Esophagus muscularis mucosa (tissue), 4 donors: ENCODE measurements around the gene H2AZ2. TPM values are rescaled to one million over a fixed set of nuclear protein-coding genes. Genes with fewer than 3 reads are reported as not detected.
"Not testable (repeated sequence)": the region's sequence is repeated elsewhere in the genome, so short reads cannot be mapped to it uniquely, and the experiment has no call there.

Experiments used
- DNase-seq: peaks from one replicate; pipeline ENCODE4 v3.0.0-alpha.2; 2017; ENCODE audit errors: extremely low spot score
- H3K27ac ChIP-seq, 4 donors: fragments of 200-600 bp; sonication (generic); replicated peaks in 1 of 4; 1 replicate in 3 of 4; 2 replicates in 1 of 4; pipeline ENCODE4 v1.5.1; 2016 to 2019; ENCODE audit warnings: mild to moderate bottlenecking in 1 of 4
- H3K27me3 ChIP-seq, 4 donors: fragments of 200-600 bp; sonication (generic); one replicate each; pipeline versions ENCODE4 v1.5.1 to v1.6.0; 2016 to 2019
- H3K36me3 ChIP-seq, 4 donors: fragments of 200-600 bp; sonication (generic); one replicate each; pipeline ENCODE4 v1.5.1; 2016 to 2019
- H3K4me1 ChIP-seq, 4 donors: fragments of 200-600 bp; sonication (generic); one replicate each; pipeline ENCODE4 v1.5.1; 2016 to 2019
- H3K4me3 ChIP-seq, 4 donors: fragments of 200-600 bp; sonication (generic); 1 replicate in 2 of 4; 2 replicates in 2 of 4; pipeline ENCODE4 v1.5.1; 2016 to 2019; ENCODE audit warnings: mild to moderate bottlenecking in 4 of 4, moderate library complexity in 1 of 4
- H3K9me3 ChIP-seq, 4 donors: fragments of 200-600 bp; sonication (generic); 1 replicate in 3 of 4; 2 replicates in 1 of 4; pipeline ENCODE4 v1.5.1; 2016 to 2019
- EP300 ChIP-seq: sonication (generic); formaldehyde crosslinking; IDR thresholded peaks from one replicate; pipeline ENCODE4 v1.6.1; 2017; ENCODE audit warnings: antibody characterized with exemption
- POLR2A ChIP-seq: fragments of 450-650 bp; IDR thresholded peaks from one replicate; pipeline ENCODE4 v1.6.1; 2017; ENCODE audit warnings: antibody characterized with exemption, moderate library complexity, mild to moderate bottlenecking, low read depth
- POLR2AphosphoS5 ChIP-seq, 2 donors: sonication (generic); formaldehyde crosslinking; IDR thresholded peaks; one replicate each; pipeline ENCODE4 v1.6.1; 2017; ENCODE audit warnings: antibody characterized with exemption in 2 of 2
- WGBS: methylation state at CpG from one replicate; pipeline ENCODE4 v1.1.5; 2018; 5-methylcytosine and 5-hydroxymethylcytosine counted together
- intact Hi-C: fragments of 100-400 bp; cut with DNase I; formaldehyde crosslinking; loops from one replicate; pipeline ENCODE4 v1.15.1; 2023
- total RNA-seq, 4 donors: library from RNA; depleted of rRNA; stranded (reverse); fragments of >200 nt; gene quantifications; one replicate each; pipeline versions ENCODE4 v1.1.0 to v1.2.1, GENCODE V29; 2016
- TF ChIP-seq, protein P1 (sequence below), 3 experiments: fragments of 200-600 bp in 2 of 3; fragments of 450-650 bp in 1 of 3; sonication (generic) in 2 of 3; IDR thresholded peaks; one replicate each; pipeline ENCODE4 v1.5.1; 2017 to 2019; ENCODE audit warnings: antibody characterized with exemption in 3 of 3, mild to moderate bottlenecking in 2 of 3, moderate library complexity in 1 of 3

The H2AZ2 gene
- total RNA-seq, 4 donors from 2014 or later: 175 to 227 (median 203) TPM

DNA sequence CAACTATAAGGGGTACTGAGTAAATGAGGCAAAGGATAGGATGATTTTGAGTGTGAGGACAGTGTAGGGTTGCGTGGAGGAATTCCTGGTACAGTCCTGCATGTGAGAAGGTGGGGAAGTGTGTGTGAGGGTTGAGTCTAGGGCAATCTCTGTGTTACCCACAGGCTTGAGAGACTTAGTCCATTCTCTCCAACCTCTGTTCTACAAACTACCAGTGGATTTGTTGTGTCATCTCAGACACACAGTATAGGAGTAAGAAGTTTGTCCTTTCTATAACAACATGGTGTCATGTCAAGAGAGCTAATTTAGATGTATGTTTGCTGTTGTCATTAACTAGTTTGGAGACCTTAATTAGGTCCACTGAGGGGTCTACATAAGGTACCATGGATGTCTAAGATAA, 24.9 kb upstream of the H2AZ2 start:
- H3K9me3 ChIP-seq: no peaks in the 10 kb centered on the region
- TF ChIP-seq POLR2AphosphoS5 (IDR thresholded peaks at IDR 0.05) (no peak), EP300 (no peak), POLR2A (no peak)
- TF ChIP-seq, protein P1, sequence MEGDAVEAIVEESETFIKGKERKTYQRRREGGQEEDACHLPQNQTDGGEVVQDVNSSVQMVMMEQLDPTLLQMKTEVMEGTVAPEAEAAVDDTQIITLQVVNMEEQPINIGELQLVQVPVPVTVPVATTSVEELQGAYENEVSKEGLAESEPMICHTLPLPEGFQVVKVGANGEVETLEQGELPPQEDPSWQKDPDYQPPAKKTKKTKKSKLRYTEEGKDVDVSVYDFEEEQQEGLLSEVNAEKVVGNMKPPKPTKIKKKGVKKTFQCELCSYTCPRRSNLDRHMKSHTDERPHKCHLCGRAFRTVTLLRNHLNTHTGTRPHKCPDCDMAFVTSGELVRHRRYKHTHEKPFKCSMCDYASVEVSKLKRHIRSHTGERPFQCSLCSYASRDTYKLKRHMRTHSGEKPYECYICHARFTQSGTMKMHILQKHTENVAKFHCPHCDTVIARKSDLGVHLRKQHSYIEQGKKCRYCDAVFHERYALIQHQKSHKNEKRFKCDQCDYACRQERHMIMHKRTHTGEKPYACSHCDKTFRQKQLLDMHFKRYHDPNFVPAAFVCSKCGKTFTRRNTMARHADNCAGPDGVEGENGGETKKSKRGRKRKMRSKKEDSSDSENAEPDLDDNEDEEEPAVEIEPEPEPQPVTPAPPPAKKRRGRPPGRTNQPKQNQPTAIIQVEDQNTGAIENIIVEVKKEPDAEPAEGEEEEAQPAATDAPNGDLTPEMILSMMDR (IDR thresholded peaks at IDR 0.05): no peak
- H3K36me3 ChIP-seq: no peaks in the 10 kb centered on the region
- intact Hi-C loops: loop anchor here (10.0 kb wide), 1 partner anchor 252 kb away; no protein-coding TSS in a partner anchor
- no peaks in the 10 kb centered on the region for H3K27me3 ChIP-seq
- no peak for DNase-seq
- peaks cover 2 to 10% (median 9%) of the 10 kb centered on the region in 4 donors for H3K4me1 ChIP-seq
- 96% methylated on average over 1 of the region's 1 CpG for whole genome bisulfite sequencing
- H3K4me3 ChIP-seq: no peak overlapping the region
- H3K27ac ChIP-seq: no peak overlapping the region

- not testable (repeated sequence) for H3K27me3 ChIP-seq, H3K9me3 ChIP-seq, DNase-seq, H3K4me3 ChIP-seq, H3K27ac ChIP-seq, H3K36me3 ChIP-seq
- H3K4me1 ChIP-seq: peaks cover 9 to 14% (median 13%) of the 10 kb centered on the region in 4 donors
- intact Hi-C loops: loop anchor here (10.0 kb wide), 1 partner anchor 253 kb away; no protein-coding TSS in a partner anchor
- 92% methylated on average over 18 of the region's 23 CpGs for WGBS
These were observed 24.0 kb upstream of the H2AZ2 start for GRCh38 chr7:44871918-44872317.

DNA sequence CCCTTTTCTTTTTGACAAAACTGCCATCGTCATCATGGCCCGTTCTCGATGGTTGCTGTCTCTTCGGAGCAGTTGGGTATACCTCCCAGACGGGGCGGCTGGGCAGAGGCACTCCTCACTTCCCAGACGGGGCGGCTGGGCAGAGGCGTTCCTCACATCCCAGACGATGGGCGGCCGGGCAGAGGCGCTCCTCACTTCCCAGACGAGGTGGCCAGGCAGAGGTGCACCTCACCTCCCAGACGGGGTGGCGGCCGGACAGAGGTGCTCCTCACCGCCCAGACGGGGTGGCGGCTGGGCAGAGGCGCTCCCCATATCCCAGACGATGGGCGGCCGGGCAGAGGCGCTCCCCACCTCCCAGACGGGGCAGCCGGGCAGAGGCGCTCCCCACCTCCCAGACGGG, 22.9 kb upstream of the H2AZ2 start:
- not testable (repeated sequence) for H3K27me3 ChIP-seq
- intact Hi-C loops: loop anchor here (10.0 kb wide), 1 partner anchor 254 kb away; no protein-coding TSS in a partner anchor

GRCh38 chr7:44870336-44870735, 22.4 kb upstream of the H2AZ2 start:
- not testable (repeated sequence) for H3K9me3 ChIP-seq, DNase-seq, H3K36me3 ChIP-seq, H3K4me3 ChIP-seq, H3K27ac ChIP-seq, H3K27me3 ChIP-seq
- H3K4me1 ChIP-seq: peaks cover 10 to 17% (median 15%) of the 10 kb centered on the region in 4 donors
- intact Hi-C loops: loop anchor here (10.0 kb wide), 1 partner anchor 254 kb away; no protein-coding TSS in a partner anchor
- 87% methylated on average over 3 of the region's 3 CpGs for WGBS

More for the DNA sequence above, 22.9 kb upstream of the H2AZ2 start:
- 94% methylated on average over 17 of the region's 29 CpGs for WGBS
- H3K4me3 ChIP-seq, DNase-seq, H3K36me3 ChIP-seq, H3K27ac ChIP-seq, H3K9me3 ChIP-seq: not testable (repeated sequence)
- peaks cover 10 to 17% (median 15%) of the 10 kb centered on the region in 4 donors for H3K4me1 ChIP-seq

GRCh38 chr7:44867073-44867995, 19.4 kb upstream of the H2AZ2 start:
- H3K27ac ChIP-seq: peak overlapping the region; percentile 70 to 75 (median 72)
- no peak for DNase-seq
- no peaks in the 10 kb centered on the region for H3K27me3 ChIP-seq
- intact Hi-C loops: no loop called here
- H3K9me3 ChIP-seq: no peaks in the 10 kb centered on the region
- 61% methylated on average over 4 of the region's 4 CpGs for WGBS
- H3K36me3 ChIP-seq: no peaks in the 10 kb centered on the region
- H3K4me3 ChIP-seq: no peak overlapping the region
- peaks cover 10 to 17% (median 15%) of the 10 kb centered on the region in 4 donors for H3K4me1 ChIP-seq
- TF ChIP-seq, protein P1 (IDR thresholded peaks at IDR 0.05): no peak
- TF ChIP-seq EP300 (no peak), POLR2A (no peak), POLR2AphosphoS5 (IDR thresholded peaks at IDR 0.05) (peak; percentile 59 to 86)

GRCh38 chr7:44861949-44862348, 14.1 kb upstream of the H2AZ2 start:
- intact Hi-C loops, H3K4me1 ChIP-seq, H3K27ac ChIP-seq, H3K9me3 ChIP-seq, H3K4me3 ChIP-seq, H3K36me3 ChIP-seq, DNase-seq, H3K27me3 ChIP-seq: not testable (repeated sequence)
- 74% methylated on average over 4 of the region's 4 CpGs for whole genome bisulfite sequencing
